ENCODE data around the gene SPRING1. TPM values are rescaled to one million over a fixed set of nuclear protein-coding genes. Genes with fewer than 3 reads are reported as not detected.

Gene SPRING1
- polyA plus RNA-seq, 2 donors = 7.8 to 10.1 TPM

GRCh38 chr12:116712458-116713303, 25.2 kb downstream of the SPRING1 start:
- no peak overlapping the region for H3K4me3 ChIP-seq (ENCODE audit: low read depth in 1 of 2, low read length in 2 of 2)
- 52 to 64% methylated on average over 17 of the region's 17 CpGs for WGBS, 2 donors
- H3K27ac ChIP-seq (ENCODE audit: low read depth in 2 of 2, low read length in 1 of 2) = peak overlapping the region in 1 of 2 donors; percentile 58
- no peaks in the 10 kb centered on the region for H3K9me3 ChIP-seq (ENCODE audit: control insufficient read depth in 2 of 2, insufficient read depth in 1 of 2, low read depth in 1 of 2, low read length in 1 of 2)
- peaks cover 2 to 6% of the 10 kb centered on the region in 2 donors for H3K4me1 ChIP-seq (ENCODE audit: control insufficient read depth in 2 of 2, insufficient read depth in 2 of 2, low read length in 1 of 2)
- no peaks in the 10 kb centered on the region for H3K36me3 ChIP-seq (ENCODE audit: control insufficient read depth in 2 of 2, insufficient read depth in 2 of 2, low read length in 1 of 2)
- H3K27me3 ChIP-seq (ENCODE audit: control insufficient read depth in 1 of 2, insufficient read depth in 2 of 2, low read length in 2 of 2) = no peaks in the 10 kb centered on the region

GRCh38 chr12:116710370-116711150, 27.3 kb downstream of the SPRING1 start:
- Histone ChIP-seq H3K36me3 (ENCODE audit: control insufficient read depth in 2 of 2, insufficient read depth in 2 of 2, low read length in 1 of 2) (no peaks in the 10 kb centered on the region), H3K27ac (ENCODE audit: low read depth in 2 of 2, low read length in 1 of 2) (no peak overlapping the region), H3K9me3 (ENCODE audit: control insufficient read depth in 2 of 2, insufficient read depth in 1 of 2, low read depth in 1 of 2, low read length in 1 of 2) (no peaks in the 10 kb centered on the region), H3K4me1 (ENCODE audit: control insufficient read depth in 2 of 2, insufficient read depth in 2 of 2, low read length in 1 of 2) (peaks cover 2 to 6% of the 10 kb centered on the region in 2 donors), H3K4me3 (ENCODE audit: low read depth in 1 of 2, low read length in 2 of 2) (no peak overlapping the region), H3K27me3 (ENCODE audit: control insufficient read depth in 1 of 2, insufficient read depth in 2 of 2, low read length in 2 of 2) (no peaks in the 10 kb centered on the region)
- WGBS, 2 donors = 52 to 64% methylated on average over 8 of the region's 8 CpGs

GRCh38 chr12:116709768-116710167, 28.1 kb downstream of the SPRING1 start:
- WGBS, 2 donors = 75 to 79% methylated on average over 10 of the region's 10 CpGs
- Histone ChIP-seq H3K27ac (ENCODE audit: low read depth in 2 of 2, low read length in 1 of 2) (no peak overlapping the region), H3K4me1 (ENCODE audit: control insufficient read depth in 2 of 2, insufficient read depth in 2 of 2, low read length in 1 of 2) (peaks cover 2 to 6% of the 10 kb centered on the region in 2 donors), H3K9me3 (ENCODE audit: control insufficient read depth in 2 of 2, insufficient read depth in 1 of 2, low read depth in 1 of 2, low read length in 1 of 2) (no peaks in the 10 kb centered on the region), H3K27me3 (ENCODE audit: control insufficient read depth in 1 of 2, insufficient read depth in 2 of 2, low read length in 2 of 2) (no peaks in the 10 kb centered on the region), H3K4me3 (ENCODE audit: low read depth in 1 of 2, low read length in 2 of 2) (no peak overlapping the region), H3K36me3 (ENCODE audit: control insufficient read depth in 2 of 2, insufficient read depth in 2 of 2, low read length in 1 of 2) (no peaks in the 10 kb centered on the region)

GRCh38 chr12:116708826-116709756, 28.8 kb downstream of the SPRING1 start:
- no peaks in the 10 kb centered on the region for H3K36me3 ChIP-seq (ENCODE audit: control insufficient read depth in 2 of 2, insufficient read depth in 2 of 2, low read length in 1 of 2)
- H3K27me3 ChIP-seq (ENCODE audit: control insufficient read depth in 1 of 2, insufficient read depth in 2 of 2, low read length in 2 of 2) = no peaks in the 10 kb centered on the region
- H3K4me1 ChIP-seq (ENCODE audit: control insufficient read depth in 2 of 2, insufficient read depth in 2 of 2, low read length in 1 of 2) = peaks cover 2 to 6% of the 10 kb centered on the region in 2 donors
- H3K4me3 ChIP-seq (ENCODE audit: low read depth in 1 of 2, low read length in 2 of 2) = no peak overlapping the region
- H3K9me3 ChIP-seq (ENCODE audit: control insufficient read depth in 2 of 2, insufficient read depth in 1 of 2, low read depth in 1 of 2, low read length in 1 of 2) = no peaks in the 10 kb centered on the region
- H3K27ac ChIP-seq (ENCODE audit: low read depth in 2 of 2, low read length in 1 of 2) = no peak overlapping the region
- WGBS, 2 donors = 22 to 23% methylated on average over 26 of the region's 26 CpGs

GRCh38 chr12:116707751-116708150, 30.1 kb downstream of the SPRING1 start:
- WGBS, 2 donors = 84 to 86% methylated on average over 9 of the region's 9 CpGs

GRCh38 chr12:116703214-116703795, 34.6 kb downstream of the SPRING1 start:
- Histone ChIP-seq H3K36me3 (ENCODE audit: control insufficient read depth in 2 of 2, insufficient read depth in 2 of 2, low read length in 1 of 2) (no peaks in the 10 kb centered on the region), H3K4me1 (ENCODE audit: control insufficient read depth in 2 of 2, insufficient read depth in 2 of 2, low read length in 1 of 2) (no peaks in the 10 kb centered on the region), H3K9me3 (ENCODE audit: control insufficient read depth in 2 of 2, insufficient read depth in 1 of 2, low read depth in 1 of 2, low read length in 1 of 2) (no peaks in the 10 kb centered on the region), H3K4me3 (ENCODE audit: low read depth in 1 of 2, low read length in 2 of 2) (no peak overlapping the region), H3K27ac (ENCODE audit: low read depth in 2 of 2, low read length in 1 of 2) (no peak overlapping the region), H3K27me3 (ENCODE audit: control insufficient read depth in 1 of 2, insufficient read depth in 2 of 2, low read length in 2 of 2) (no peaks in the 10 kb centered on the region)
- 20 to 22% methylated on average over 12 of the region's 12 CpGs for WGBS, 2 donors

More at GRCh38 chr12:116707751-116708150, 30.1 kb downstream of the SPRING1 start:
- Histone ChIP-seq H3K4me3 (ENCODE audit: low read depth in 1 of 2, low read length in 2 of 2) (no peak overlapping the region), H3K36me3 (ENCODE audit: control insufficient read depth in 2 of 2, insufficient read depth in 2 of 2, low read length in 1 of 2) (no peaks in the 10 kb centered on the region), H3K27ac (ENCODE audit: low read depth in 2 of 2, low read length in 1 of 2) (no peak overlapping the region), H3K27me3 (ENCODE audit: control insufficient read depth in 1 of 2, insufficient read depth in 2 of 2, low read length in 2 of 2) (no peaks in the 10 kb centered on the region), H3K9me3 (ENCODE audit: control insufficient read depth in 2 of 2, insufficient read depth in 1 of 2, low read depth in 1 of 2, low read length in 1 of 2) (no peaks in the 10 kb centered on the region), H3K4me1 (ENCODE audit: control insufficient read depth in 2 of 2, insufficient read depth in 2 of 2, low read length in 1 of 2) (peaks cover 2 to 3% of the 10 kb centered on the region in 2 donors)

GRCh38 chr12:116701432-116701831, 36.4 kb downstream of the SPRING1 start:
- Histone ChIP-seq H3K4me1 (ENCODE audit: control insufficient read depth in 2 of 2, insufficient read depth in 2 of 2, low read length in 1 of 2) (peaks cover 0 to 4% of the 10 kb centered on the region in 2 donors), H3K4me3 (ENCODE audit: low read depth in 1 of 2, low read length in 2 of 2) (no peak overlapping the region), H3K36me3 (ENCODE audit: control insufficient read depth in 2 of 2, insufficient read depth in 2 of 2, low read length in 1 of 2) (no peaks in the 10 kb centered on the region), H3K9me3 (ENCODE audit: control insufficient read depth in 2 of 2, insufficient read depth in 1 of 2, low read depth in 1 of 2, low read length in 1 of 2) (no peaks in the 10 kb centered on the region), H3K27ac (ENCODE audit: low read depth in 2 of 2, low read length in 1 of 2) (no peak overlapping the region), H3K27me3 (ENCODE audit: control insufficient read depth in 1 of 2, insufficient read depth in 2 of 2, low read length in 2 of 2) (no peaks in the 10 kb centered on the region)
- WGBS, 2 donors = 93 to 96% methylated on average over 4 of the region's 4 CpGs

- Histone ChIP-seq H3K4me1 (ENCODE audit: control insufficient read depth in 2 of 2, insufficient read depth in 2 of 2, low read length in 1 of 2) (peaks cover 0 to 4% of the 10 kb centered on the region in 2 donors), H3K9me3 (ENCODE audit: control insufficient read depth in 2 of 2, insufficient read depth in 1 of 2, low read depth in 1 of 2, low read length in 1 of 2) (no peaks in the 10 kb centered on the region), H3K4me3 (ENCODE audit: low read depth in 1 of 2, low read length in 2 of 2) (no peak overlapping the region), H3K27me3 (ENCODE audit: control insufficient read depth in 1 of 2, insufficient read depth in 2 of 2, low read length in 2 of 2) (no peaks in the 10 kb centered on the region), H3K36me3 (ENCODE audit: control insufficient read depth in 2 of 2, insufficient read depth in 2 of 2, low read length in 1 of 2) (no peaks in the 10 kb centered on the region), H3K27ac (ENCODE audit: low read depth in 2 of 2, low read length in 1 of 2) (no peak overlapping the region)
- WGBS, 2 donors = 91 to 92% methylated on average over 6 of the region's 6 CpGs
These were observed 37.8 kb downstream of the SPRING1 start for GRCh38 chr12:116700066-116700465.
